GM08714 (cell line): ENCODE measurements around the gene MPC1.

ENCODE experiments used
- H3K4me3 ChIP-seq: fragments of 200-500 bp; sonication (Bioruptor generic); 2 replicates; pipeline ENCODE4 v1.5.1; 2014; ENCODE audit warnings: mild to moderate bottlenecking, low read length, inconsistent platforms
- ZNF274 ChIP-seq: IDR thresholded peaks from 2 replicates; pipeline ENCODE4 v1.6.1; 2012; ENCODE audit warnings: mild to moderate bottlenecking, low read depth, low read length

Gene MPC1

GRCh38 chr6:166335378-166336302 lies 47.1 kb downstream of the MPC1 start:
- no peak overlapping the region for H3K4me3 ChIP-seq
- TF ChIP-seq ZNF274, result no peak

DNA sequence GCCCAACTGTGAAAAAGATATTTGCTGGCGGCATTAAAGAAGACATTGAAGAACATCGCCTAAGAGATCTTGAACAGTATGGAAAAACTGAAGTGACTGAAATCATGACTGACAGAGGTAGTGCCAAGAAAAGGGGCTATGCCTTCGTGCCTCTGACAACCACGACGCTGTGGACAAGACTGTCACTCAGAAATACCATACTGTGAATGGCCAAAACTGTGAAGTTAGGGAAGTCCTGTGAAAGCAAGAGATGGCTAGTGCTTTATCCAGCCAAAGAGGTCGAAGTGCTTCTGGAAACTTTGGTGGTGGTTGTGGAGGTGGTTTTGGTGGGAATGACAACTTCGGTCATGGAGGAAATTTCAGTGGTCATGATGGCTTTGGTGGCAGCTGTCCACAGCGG lies 47.9 kb downstream of the MPC1 start:
- TF ChIP-seq ZNF274, result no peak
- no peak overlapping the region for H3K4me3 ChIP-seq

- no peak for TF ChIP-seq ZNF274
- H3K4me3 ChIP-seq, result peak overlapping the region; percentile 15; the same call in 1 of the 2 replicates
These were observed 49.4 kb downstream of the MPC1 start for GRCh38 chr6:166333172-166333995.

DNA sequence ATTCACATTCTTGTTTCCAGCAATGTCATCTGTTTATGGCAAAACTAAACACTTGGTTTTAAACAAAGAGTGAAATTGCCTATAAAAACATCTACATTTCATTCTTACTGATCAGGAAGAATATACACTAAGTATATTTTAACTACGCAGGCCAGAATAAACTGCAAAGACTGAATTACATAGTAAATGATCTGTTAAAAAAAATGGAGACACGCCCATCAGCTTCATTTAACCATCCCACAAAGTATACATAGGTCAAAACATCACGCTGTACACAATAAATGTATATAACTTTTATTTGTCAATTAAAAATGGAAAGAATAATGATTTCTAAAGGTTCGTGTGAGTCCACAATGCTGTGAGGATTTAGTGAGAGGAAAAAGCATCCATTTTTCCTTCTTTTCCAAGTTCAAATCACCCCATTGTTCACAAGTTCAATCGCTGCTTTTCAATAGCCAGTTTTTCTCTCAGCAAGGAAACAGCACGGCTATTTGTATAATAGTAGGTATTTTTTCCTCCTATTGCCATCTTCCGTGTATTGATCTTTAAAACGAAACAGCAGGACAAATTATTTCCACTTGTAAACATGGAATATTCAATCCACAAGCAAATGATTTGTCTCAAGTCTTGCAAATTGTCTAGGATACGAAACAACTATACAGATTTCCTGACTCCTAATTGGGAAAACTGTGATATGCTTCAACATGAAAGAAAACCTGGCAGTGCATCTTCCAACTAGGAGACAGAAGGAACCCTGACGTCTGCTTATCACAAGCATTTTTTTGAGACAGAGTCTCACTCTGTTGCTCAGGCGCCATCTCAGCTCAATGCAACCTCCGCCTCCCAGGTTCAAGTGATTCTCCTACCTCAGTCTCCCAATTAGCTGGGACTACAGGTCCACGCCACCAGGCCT lies 51.0 kb downstream of the MPC1 start:
- H3K4me3 ChIP-seq, result peak overlapping the region; percentile 10; the same call in 1 of the 2 replicates

DNA sequence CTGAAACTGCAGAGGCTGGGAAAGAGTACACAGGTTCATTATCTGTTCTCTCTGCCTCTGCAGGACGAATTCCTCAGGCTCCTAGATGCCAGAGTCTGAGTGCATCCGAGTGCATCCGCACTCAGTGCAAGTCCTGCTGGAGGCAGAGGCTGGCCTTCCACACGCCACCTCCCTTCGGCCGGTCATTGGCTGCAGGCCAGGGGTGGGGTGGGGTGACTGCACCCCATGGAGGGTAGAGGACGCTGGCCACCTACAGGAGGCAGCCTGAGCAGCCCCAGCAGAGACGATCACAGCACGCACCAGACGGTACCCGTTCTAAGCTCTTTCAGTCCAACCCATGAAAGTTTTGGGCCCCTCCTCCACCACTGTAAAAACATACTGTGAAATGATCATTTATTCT lies 52.1 kb downstream of the MPC1 start:
- no peak for TF ChIP-seq ZNF274

More for the DNA sequence above, 51.0 kb downstream of the MPC1 start:
- no peak for TF ChIP-seq ZNF274

DNA sequence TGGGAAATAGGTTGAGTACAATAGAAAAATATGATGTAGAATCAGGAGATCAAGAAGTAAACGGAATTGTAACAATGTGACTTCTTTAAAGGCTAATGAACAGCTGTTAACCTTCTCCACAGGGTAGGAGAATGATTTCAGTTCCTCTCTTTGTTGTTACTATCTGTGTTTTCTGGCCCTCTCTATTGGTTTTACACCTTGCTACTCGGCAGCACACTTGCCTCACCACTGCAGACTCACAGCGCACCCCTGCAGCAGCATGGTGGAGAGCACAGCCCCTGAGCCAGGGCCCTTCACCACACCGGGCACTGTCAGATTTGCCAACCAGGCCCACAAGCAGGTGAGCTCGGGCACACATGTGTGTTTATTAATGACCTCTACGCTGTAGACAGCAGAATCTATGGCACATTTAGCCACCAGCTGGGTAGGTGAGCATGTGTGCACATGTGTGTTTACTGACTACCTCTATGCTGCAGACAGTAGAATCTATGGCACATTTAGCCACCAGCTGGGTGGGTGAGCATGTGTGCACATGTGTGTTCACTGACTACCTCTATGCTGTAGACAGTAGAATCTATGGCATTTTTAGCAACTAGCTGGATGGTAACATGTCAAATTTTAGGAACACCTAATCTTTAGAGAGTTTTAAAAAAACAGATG lies 57.2 kb downstream of the MPC1 start:
- no peak overlapping the region for H3K4me3 ChIP-seq
- TF ChIP-seq ZNF274, result no peak

More for the DNA sequence above, 52.1 kb downstream of the MPC1 start:
- H3K4me3 ChIP-seq, result no peak overlapping the region

- no peak for TF ChIP-seq ZNF274
- H3K4me3 ChIP-seq, result no peak overlapping the region
These were observed 59.3 kb downstream of the MPC1 start for GRCh38 chr6:166323395-166323794.

DNA sequence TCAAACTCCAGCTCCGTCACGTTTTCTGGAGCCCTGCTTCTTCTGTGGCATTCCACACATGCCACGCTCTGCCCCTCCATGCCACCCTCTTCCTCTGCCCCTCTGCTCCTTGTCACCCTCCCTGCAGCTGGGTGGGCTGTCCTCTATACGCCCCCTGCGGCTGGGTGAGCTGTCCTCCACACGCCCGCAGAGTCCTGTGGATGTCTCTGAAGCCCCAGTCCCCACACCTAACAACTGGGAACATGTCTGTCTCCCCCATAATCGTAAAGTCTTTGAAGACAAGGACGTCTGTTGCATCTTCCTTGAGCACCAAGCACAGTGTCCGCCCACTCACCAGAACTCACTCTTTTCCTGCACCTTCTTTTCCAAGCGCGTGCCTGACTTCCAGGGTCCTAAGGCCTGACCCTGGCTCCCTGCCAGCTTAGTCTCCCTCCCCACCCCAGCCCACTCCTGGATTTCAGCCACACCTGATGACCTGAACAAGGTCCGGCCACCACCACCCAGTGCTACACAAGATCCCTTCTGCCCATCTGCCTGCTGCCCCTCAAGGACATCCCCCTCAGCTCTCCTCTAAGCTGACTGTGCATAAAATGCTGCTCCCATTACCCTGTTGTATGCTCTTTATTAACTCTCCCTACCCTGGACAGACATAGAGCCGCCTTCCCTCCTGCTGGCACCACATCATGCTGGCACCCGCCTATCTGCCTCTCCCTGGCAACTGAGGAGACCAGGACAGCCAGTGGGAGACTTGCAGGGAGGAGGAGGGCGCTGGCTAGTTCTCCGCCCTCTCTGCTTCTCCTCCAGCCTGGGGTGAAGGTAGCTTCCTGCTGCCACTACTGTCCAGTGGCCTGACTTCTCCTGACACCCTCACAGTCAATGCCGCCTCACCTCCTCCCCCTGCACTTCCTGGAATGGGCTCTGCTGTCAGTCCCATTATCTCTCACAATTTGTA lies 63.8 kb downstream of the MPC1 start:
- TF ChIP-seq ZNF274, result no peak
- no peak overlapping the region for H3K4me3 ChIP-seq

GRCh38 chr6:166318227-166318626 lies 64.5 kb downstream of the MPC1 start:
- no peak for TF ChIP-seq ZNF274
- no peak overlapping the region for H3K4me3 ChIP-seq

DNA sequence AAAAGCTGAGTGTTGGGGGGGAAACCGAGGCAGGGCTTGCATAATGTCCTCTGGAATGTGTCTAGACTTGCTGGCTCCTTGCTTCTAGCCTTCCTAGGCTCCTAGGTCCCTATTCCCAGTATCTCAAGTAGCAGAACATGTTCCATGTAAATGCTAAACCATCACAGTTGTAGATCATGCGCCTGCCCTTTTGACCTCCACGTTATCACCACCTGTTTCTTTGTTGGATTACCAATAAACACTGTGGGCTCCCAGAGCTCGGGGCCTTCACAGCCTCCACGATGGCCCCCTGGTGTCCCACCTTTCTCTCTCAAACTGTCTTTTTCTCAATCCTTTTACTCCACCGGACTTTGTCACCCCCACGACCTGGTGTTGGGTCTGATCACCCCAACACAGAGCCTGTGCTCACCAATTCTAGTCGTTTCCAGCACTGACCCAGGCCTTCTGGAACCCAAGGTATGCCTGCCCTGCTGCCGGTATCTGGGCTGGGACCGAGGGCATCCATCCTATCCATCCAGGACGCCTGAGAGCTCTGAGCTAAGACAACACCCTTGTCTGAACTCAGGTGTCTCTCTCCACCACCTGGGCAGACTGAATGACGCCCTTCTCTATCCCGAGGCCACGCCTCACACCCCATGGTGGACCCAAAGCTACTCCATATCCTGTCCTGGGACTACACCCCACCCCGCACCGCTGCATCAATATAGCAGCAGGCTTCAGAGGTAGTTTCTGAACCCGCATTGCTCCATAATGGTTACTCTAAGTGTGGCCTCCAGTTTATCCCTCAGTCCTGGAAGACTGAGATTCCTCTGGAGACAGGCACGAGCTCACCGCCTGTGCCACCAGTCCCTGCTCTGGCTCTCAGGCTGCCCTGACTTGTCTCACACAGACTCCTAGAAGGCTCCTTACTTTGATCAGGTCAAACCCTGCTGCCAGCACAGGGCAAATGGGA lies 65.2 kb downstream of the MPC1 start:
- TF ChIP-seq ZNF274, result no peak
- no peak overlapping the region for H3K4me3 ChIP-seq

- no peak for TF ChIP-seq ZNF274
These were observed 67.3 kb downstream of the MPC1 start for GRCh38 chr6:166315436-166315835.

More at GRCh38 chr6:166315436-166315835, 67.3 kb downstream of the MPC1 start:
- H3K4me3 ChIP-seq, result no peak overlapping the region
